Germinal center (tissue), 1 donor: Measurements from ENCODE around the gene TLE1.
"Not testable (repeated sequence)": the region's sequence is repeated elsewhere in the genome, so short reads cannot be mapped to it uniquely, and the experiment has no call there.

Source experiments
- DNase-seq: peaks from one replicate; pipeline ENCODE4 v3.0.0; 2012; ENCODE audit warnings: mixed read lengths, low spot score

TLE1 gene

DNA sequence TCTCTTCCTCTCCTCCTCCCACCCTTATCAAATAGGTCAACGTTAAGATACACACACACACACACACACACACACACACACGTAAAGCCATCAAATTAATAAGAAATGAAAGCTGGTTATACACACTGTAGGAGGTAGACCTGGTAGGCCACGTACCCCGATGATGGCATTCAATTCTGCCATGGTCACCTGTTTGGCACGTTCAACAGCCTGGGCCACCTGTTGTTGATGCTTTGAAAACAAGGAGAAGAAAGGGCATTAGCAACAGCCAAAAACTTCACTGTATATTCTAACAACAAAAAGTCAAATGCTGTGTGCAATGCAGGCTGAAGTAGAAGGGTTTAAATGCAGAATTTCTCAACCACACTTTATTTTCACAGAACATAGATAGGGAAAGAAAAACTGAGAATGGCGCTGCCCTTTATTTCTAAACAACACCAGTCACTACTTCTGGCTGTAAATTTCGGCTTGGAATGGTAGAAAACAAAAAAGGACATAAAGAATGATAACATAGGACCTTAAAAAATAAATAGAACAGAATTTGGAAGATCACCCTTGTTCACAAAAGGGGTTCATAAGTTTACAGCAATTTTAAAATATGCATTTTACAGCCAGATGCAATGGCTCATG lies 37.2 kb downstream of the TLE1 start:
- DNase-seq = no peak

DNA sequence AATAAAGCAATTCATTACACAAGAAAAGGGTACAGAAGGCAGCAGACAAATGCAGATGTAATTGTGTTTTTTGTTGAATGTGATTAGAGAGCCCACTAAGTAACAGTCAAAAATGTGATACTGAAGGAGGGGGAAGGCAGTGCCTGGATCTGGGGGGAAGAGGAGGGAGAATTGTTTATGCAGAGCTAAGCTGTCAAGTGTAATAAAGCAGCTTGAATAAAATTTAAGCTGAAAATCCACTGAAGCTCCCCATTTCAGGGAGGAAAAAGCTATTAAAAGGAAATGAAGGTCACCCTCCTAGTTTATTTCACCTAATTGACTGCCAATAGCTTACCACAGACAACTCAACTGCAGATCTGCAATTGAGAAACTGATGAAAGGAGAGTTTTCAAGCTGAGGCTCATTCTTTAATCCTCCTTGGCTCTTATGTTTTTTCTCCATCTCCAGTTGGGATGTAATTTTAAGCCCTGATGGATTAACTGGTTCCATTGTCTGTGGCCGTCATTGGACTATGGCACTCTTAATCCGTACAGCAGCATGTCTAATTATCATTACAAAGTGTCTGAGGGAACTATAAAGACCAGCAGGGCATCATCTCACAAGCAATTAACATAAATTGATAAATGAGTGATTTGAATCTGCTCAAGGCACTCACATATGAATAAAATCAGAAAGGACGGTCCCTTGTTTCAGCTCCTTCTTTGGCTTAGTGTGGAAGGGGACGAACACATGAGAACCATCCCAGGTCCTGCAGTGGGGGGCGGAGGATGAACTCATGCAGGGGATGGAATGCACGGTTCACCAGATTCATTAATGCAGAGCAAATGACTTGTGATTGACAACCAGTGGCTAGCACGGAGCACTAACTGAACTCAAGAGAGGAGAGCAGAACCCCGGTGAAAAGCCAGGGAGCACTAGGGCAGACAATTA lies 38.5 kb downstream of the TLE1 start:
- DNase-seq = no peak

DNA sequence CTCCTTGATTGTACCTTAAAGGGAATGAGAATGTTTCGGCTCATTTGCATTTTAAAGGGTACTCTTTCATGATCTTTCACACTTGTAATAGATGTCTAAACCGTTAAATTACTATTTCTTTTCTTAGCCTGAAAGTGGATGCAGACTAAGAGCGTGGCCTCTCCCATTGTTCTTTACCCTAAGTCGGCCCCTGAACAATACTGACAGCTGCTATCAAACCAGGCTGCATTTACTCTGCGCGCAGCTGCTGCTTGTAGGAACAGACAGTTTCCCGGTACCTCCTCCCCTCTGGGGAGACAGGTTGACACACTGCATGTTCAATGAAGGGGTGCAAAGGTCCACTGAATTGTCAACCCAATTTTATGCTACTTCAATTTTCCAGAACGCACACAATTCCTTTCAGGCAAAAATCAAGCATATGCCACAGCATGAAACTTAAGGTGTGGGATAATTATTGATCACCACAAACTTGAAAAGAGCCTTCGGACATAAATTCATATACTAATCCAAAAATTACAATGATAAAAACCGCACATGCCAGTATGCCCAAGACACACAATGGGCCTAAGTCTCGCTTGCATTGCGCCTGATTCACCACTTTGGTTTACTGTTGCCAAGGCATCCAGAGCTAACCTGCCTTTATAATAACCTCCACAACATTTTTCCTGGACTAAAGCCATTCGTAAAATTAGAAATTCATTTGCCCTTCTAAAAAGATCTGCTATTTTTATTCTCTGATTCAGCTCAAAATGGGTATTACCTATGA lies 39.7 kb downstream of the TLE1 start:
- no peak for DNase-seq

DNA sequence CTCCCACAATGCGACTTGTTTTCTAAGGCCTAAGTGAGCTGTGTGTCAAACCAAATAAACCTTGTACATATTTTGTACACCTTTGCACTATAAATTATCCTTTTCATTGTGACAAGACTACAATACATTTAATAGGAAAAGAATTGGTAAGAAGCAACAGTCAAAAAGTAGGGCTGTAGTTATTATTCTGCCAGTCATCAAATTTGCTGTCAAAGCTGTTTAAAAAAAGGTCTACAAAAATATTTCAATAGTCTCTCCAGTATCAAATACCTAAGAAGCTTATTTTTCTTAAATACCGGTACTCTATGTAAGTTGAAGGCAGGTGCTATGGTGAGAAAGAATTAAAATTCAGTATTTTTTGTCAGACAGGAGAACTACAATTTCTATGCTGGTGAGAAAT lies 40.5 kb downstream of the TLE1 start:
- DNase-seq = no peak

DNA sequence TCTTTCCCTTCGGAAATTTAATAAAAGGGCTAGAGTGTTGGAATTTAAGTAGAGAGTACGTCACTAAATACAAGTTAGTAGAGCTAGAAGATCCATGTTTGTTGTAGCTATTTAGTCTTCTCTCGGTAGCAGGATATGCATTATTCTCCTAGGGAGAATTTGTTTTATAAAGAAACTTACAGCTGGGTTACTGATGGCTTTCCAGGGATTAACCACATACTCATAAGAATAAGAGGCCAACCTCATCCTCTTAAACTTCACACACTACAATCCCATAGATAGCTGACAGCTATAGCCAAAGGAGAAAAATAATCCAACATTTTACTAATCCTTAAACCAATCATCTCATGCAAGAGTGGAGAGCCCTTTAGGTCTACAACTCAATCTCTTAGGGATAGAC lies 43.0 kb downstream of the TLE1 start:
- DNase-seq = no peak

DNA sequence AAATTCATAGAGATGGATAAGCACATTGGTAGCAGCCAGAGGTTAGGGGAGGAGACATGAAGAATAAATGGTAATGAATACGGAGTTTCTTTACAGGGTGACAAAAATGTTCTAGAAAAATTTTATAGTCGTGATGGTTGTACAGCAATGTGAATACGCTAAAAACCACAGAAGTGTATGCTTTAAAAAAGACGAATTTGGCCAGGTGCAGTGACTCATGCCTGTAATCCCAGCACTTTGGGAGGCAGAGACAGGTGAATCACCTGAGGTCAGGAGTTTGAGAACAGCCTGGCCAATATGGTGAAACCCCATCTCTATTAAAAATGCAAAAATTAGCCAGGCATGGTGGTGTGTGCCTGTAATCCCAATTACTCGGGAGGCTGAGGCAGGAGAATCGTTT lies 44.8 kb downstream of the TLE1 start:
- not testable (repeated sequence) for DNase-seq

DNA sequence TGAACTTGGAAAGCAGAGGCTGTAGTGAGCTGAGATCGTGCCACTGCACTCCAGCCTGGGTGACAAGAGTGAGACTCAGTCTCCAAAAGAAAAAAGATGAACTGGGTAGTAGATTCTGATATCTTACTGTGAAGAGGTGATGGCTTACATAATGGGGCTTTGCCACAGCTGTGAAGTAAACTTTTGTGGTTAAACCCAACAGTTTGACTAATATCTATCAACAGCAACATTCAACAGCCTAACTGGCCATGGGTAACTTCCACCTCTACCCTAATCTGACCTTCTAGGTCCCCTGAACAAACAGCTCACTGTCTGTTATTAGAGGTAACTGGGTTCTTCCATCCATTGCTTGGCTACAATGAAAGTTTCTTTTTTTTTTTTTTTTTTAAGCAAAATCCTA lies 52.1 kb downstream of the TLE1 start:
- no peak for DNase-seq

DNA sequence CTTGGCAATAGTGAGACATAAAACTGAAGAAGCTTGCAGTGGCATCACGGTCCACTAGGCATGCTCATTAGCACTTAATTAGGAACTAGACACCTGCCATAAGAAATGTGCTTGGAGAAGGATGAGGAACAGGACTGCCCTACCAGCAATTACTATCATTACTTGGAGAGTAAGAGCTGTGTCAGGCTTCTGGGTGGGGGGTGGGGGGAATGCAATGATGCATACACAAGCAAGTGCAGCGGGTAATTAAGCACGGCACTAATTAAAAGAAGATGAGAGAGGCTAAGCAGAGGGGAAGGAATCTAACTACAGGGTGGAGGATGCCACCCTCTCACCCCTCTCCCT lies 53.1 kb downstream of the TLE1 start:
- DNase-seq = no peak

DNA sequence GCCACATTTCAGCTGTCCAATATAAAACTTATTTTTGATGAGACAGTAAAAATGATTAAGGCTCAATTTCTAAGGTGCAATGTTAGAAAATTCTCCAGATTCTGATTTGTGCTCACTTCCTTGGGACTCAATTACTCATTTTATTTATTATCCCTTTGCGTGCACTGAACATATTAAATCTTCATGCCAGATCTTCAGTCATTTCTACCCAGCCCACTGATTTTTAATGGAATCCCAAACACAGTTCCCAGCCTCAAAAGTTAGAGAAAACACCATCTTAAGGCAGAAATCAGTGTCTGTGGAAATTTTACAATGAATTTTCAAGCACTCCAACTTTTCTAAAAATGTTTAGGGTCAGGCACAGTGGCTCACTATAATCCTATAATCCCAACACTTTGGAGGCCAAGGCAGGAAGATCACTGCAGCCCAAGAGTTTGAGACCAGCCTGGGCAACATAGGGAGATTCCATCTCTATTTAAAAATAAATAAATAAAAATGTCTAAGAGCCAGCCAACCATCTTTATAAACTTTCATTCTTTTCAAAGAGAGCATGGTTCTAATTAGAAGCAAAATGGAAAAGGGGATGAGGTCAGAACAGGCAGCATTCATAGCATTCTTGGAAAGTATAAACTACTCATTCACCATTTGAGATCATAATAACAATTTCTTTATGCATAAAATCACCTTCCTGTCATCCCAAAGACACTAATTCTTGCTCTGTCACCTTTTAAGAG lies 53.7 kb downstream of the TLE1 start:
- DNase-seq = no peak

DNA sequence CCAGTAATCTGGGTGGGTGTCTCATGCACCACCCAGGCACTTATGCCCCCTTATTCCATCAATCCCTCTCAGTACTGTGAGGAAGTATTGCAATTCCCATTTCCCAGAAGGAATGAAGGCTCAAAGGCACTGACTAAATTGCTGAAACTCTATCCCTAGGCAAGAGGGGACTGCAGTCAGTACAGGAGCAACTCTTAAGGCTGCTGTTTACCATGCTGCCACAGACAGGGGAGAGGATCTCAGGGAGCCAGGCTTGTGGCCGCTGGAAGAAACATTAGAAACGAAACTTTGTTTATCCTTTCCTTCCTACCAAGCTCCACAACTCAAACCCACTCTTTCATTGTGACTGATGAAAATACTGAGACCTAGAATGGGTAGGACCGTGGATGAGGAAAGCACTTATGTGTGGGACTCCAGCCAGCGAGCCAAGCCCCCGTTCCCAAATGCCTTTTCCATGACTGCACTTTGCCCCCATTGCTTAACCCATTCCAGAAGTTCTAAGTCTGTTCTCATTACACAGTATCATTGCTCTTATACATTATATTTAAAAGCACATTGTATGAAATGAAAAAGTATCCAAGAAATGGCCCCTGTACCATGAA lies 54.3 kb downstream of the TLE1 start:
- DNase-seq = no peak

DNA sequence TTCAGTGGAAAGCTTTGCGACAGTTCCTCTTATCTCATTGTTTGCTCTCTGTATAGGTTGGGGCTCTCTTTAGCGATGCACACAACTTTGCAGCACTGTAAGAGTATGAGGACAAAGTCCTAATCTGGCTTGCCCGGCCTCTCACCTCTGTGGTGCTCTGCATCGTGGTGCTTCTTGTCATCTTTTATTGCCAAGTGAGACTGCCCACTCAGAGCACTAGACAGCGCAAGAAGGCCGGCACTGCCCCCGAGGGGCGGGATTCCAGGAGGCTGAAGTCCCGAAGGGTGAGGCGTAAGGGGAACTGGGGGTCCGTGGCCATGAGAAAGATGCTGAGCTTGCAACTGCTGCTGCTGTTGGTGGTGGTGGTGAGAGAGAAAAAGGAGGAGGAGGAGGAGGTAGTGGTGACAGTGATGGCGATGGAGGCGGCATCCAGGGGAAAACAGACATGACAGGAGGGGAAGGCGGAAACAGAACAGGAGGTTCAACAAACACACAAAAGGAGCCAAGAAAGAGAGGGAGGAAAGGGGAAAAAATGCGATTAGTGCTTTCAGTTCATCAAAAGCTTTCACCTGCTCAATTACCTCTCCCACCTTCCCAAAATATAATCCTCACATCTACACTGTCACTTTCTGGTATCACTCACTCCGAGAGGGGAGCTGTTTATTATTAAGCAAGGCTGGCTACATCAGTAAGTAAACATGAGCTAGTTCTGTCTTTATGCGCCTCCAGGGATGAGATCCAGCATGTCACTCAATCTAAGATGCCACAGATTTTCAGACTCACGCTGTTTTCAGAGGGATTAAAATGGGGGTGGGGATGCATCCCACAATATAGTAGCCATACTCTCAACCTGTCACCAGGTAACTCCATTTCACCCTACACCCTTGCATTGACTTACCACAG lies 55.1 kb downstream of the TLE1 start:
- no peak for DNase-seq

DNA sequence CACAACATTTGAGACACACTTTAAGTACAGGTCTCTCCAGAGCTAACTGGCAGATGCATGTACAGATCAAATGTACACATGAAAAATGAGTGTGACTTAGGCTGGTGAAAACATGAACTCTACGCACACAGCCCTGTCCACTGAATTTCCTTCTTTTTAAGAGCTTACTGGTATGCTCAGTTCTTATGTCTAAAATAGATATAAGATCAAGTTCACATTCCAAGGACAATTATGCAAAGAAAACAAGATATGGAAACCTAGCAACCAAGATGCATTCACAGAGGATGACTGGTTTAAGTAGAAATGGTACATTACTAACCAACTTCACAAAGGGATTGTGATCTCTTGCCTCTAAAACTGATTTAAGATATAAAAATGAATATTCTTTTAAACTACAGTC lies 56.7 kb downstream of the TLE1 start:
- no peak for DNase-seq

DNA sequence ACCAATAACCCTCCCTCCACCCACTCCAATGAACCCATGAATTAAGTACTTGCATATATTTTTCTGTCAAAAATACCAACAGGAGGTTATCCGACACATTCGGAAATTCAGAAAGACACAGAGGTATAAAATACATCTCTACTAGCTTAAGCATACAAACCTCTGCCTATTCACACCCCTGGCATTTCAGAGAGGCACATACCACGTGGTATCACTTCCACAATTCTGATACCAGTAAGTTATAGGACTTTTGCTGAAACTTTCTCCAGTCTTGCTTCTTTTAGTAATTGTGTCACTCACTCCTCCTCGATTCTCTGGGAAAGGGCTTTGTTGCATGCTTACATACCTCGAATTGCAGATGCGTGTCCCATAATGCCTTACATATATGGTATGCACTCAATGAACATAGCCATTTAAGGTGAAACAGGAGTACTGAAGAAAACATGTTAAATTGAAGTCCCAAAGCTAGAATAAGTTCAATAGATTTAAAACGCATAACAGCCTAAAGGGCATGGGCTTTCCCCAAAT lies 58.1 kb downstream of the TLE1 start:
- DNase-seq = no peak

DNA sequence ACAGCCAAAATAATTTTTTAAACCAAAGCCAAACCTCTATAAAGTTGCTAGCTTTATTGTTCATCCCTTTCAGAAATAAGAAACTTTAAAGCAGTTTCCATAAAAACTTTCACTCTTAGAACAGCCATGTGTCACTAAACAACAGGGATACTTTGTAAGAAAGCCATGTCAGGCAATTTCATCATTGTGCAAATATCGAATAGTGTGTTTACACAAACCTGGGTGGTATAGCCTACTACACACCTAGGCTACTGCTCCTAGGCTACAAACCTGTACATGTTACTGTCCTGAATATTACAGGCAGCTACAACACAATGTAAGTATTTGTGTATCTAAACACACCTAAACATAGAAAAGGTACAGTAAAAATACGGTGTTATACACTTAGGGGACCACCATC lies 59.9 kb downstream of the TLE1 start:
- no peak for DNase-seq

DNA sequence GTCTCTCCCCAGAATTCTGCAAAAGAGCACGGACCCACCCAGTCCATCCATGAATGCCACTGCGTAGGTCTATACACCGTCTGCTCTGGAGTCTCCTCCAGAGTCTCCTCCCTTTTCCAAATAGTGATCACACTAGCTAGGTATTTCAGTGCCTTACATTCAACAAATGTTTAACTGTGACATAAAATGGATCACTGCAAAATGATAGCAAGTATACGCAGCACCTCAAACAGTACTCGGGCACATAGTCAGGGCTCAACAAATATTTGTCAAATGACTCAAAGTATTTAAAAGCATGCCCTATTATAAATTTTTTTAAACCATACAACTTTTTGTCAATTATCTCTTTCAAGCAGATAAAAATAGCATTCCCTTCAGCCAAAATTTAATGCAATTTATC lies 60.5 kb downstream of the TLE1 start:
- DNase-seq = no peak

DNA sequence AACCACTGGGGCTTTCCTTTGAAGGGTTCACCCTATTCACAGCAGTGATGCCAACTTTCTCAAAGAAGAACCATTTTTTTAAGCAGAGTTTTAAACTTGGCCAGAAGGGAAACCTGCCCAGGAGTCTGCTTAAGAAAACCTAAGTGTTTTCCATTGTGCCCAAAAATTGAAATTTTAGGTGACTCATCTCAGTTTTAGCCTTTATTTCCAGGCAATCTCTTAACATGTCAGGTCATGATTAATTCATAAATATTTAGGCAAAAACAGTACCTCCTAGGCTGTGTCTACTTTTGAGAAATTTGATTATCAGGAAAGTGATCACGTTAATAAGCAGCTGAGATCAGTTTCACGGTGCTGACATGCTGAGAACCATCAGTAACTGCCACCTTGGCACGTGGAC lies 61.9 kb downstream of the TLE1 start:
- no peak for DNase-seq

DNA sequence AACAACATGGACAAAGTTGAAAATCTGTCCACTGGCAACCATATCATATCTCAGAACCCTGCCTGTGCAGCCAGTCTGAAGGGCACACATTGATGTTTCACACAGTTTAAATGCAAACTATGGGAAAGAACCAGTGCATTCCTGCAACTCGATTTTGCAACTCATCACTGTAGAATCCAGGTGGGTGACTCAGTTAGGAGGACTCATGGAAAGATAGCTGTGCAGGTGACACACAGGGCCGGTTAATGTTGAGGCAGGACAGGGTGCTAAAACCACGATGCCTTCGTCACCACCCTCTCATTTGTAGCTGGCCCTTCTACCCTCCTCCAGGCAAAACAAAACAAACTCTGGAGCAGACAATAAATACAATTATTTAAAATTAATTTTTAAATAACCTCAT lies 62.8 kb downstream of the TLE1 start:
- no peak for DNase-seq

DNA sequence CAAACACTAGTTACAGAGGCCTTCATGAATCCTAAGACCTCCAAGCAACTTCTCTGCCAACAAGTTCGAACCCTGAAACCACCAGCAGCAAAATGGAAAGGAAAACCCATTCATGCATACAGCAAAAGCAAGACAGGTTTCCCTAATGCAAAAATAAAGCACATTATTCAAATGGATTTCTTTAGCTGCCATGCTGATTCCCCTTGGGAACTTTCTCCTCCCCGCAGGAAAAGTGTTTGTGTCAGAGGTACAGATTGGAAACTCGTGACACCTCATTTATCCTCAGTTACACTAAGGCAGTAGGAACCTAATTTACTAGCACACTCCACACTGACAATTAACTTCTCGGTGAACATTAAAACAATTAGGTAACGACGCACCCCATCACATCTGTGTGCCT lies 63.4 kb downstream of the TLE1 start:
- DNase-seq = no peak

DNA sequence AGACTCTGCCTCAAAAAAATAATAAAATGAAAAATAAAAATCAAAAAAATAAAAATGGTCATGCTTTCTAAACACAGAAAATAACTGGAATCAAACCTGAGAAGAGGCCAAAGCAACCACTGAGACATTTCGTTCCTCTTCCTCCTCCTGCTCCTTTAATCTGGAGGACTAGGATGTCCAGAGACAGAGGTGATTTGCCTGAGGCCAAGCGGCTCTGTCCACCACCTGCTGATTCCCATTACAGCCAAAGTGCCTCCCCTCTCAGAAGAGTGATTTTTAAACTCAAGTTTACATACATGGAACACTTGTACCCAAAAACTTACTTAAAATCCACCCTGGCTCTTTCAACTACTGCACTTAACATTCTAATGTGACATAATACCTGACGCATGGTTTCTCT lies 65.6 kb downstream of the TLE1 start:
- no peak for DNase-seq

DNA sequence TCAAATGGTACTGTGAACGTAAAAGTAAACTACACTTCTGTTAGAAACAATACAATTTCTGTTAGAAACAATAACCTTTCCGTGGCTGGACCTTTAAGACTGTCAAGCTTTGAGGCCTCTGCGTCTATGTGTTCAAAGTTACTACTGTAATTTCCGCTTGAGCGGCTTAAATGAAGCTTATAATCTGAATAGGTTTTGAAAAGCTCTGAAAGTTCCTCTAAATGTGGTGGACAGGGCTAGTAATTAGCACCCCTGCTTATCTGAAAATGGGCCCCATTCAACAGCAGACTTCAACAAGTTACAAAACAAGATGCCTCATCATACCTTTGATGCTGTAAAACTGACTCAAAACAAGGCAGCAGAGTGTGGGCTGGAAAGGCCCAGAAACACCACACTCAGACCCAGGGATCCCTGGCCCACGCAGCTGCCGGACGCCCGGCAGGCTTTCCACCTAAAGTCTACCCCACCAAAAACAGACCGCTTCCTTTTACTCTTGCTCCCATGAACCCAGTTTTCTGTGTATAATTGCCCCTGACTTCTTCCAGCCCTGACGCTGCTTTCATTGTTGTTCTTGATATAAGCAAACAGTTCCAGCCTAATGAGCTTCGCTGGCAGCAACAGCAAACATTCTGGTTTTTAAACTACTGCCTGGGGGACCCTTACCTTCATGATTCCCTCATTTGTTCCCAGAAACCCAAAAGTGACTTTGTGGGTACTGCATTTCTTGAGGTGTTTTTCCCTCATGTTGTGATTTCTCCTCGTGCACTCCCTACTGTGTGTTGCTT lies 66.7 kb downstream of the TLE1 start:
- no peak for DNase-seq
